ENCODE measurements around the gene SORCS2. TPM values are rescaled to one million over a fixed set of nuclear protein-coding genes. Genes with fewer than 3 reads are reported as not detected.

SORCS2 gene
- total RNA-seq, 1 donor from 2014 or later = 3.1 TPM

GRCh38 chr4:7369511-7369910, 177.2 kb downstream of the SORCS2 start:
- Histone ChIP-seq H3K27ac (ENCODE audit: low read depth, low read length) (no peak overlapping the region), H3K27me3 (ENCODE audit: control insufficient read depth in 3 of 3, insufficient read depth in 3 of 3, low read length in 3 of 3) (peaks cover 10 to 19% (median 13%) of the 10 kb centered on the region in 3 donors), H3K4me1 (ENCODE audit: control insufficient read depth in 3 of 3, insufficient read depth in 3 of 3, low read length in 3 of 3) (peaks cover 5 to 20% (median 14%) of the 10 kb centered on the region in 3 donors), H3K9ac (ENCODE audit: low read depth in 1 of 3, low read length in 3 of 3) (no peak overlapping the region), H3K36me3 (ENCODE audit: control insufficient read depth in 3 of 3, insufficient read depth in 3 of 3, low read length in 3 of 3) (no peaks in the 10 kb centered on the region), H3K4me3 (ENCODE audit: low read length in 3 of 3) (no peak overlapping the region), H3K9me3 (ENCODE audit: control insufficient read depth in 3 of 3, low read length in 3 of 3) (no peaks in the 10 kb centered on the region)

GRCh38 chr4:7370038-7370437, 177.7 kb downstream of the SORCS2 start:
- Histone ChIP-seq H3K36me3 (ENCODE audit: control insufficient read depth in 3 of 3, insufficient read depth in 3 of 3, low read length in 3 of 3) (no peaks in the 10 kb centered on the region), H3K27me3 (ENCODE audit: control insufficient read depth in 3 of 3, insufficient read depth in 3 of 3, low read length in 3 of 3) (peaks cover 10 to 19% (median 13%) of the 10 kb centered on the region in 3 donors), H3K4me3 (ENCODE audit: low read length in 3 of 3) (no peak overlapping the region), H3K9ac (ENCODE audit: low read depth in 1 of 3, low read length in 3 of 3) (no peak overlapping the region), H3K27ac (ENCODE audit: low read depth, low read length) (no peak overlapping the region), H3K9me3 (ENCODE audit: control insufficient read depth in 3 of 3, low read length in 3 of 3) (no peaks in the 10 kb centered on the region), H3K4me1 (ENCODE audit: control insufficient read depth in 3 of 3, insufficient read depth in 3 of 3, low read length in 3 of 3) (peaks cover 5 to 15% (median 12%) of the 10 kb centered on the region in 3 donors)

DNA sequence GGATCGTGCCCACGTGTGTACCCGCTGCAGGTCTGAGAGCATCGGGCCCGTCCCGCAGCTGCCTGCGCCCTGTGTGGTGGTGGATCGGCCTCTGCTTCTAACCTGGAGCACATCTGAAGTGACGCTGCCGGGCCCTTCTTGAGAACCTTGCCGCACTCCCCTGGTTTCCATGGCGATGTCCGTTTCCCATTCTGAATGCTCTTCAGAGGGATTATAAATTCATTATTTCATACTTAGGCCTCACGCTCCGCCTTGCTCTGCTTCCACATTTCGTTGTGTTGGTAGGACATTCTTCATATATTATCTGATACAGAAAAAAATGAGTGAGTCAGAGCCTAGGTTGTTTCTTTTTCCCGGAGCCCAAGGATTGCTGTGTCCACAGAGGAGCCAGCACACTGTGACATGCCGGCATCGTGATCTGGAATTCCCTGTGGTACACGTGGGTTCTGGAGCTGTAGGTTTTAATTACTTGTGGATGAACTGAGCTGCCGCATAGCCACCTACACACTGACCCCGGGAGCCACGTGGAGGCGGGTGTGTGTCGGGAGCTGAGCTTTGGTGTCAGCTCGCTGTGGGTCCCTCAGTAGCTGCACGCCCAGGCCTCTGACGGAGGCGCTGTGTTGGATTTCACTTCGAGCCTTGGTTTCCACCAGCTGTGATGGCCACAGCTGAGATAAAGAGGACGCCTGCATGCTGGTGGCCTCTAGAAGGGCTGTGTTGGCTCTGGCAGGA, 179.0 kb downstream of the SORCS2 start:
- Histone ChIP-seq H3K4me1 (ENCODE audit: control insufficient read depth in 3 of 3, insufficient read depth in 3 of 3, low read length in 3 of 3) (peaks cover 5 to 8% (median 5%) of the 10 kb centered on the region in 3 donors), H3K36me3 (ENCODE audit: control insufficient read depth in 3 of 3, insufficient read depth in 3 of 3, low read length in 3 of 3) (no peaks in the 10 kb centered on the region), H3K4me3 (ENCODE audit: low read length in 3 of 3) (no peak overlapping the region), H3K27me3 (ENCODE audit: control insufficient read depth in 3 of 3, insufficient read depth in 3 of 3, low read length in 3 of 3) (peaks cover 5 to 18% (median 10%) of the 10 kb centered on the region in 3 donors), H3K9ac (ENCODE audit: low read depth in 1 of 3, low read length in 3 of 3) (no peak overlapping the region), H3K9me3 (ENCODE audit: control insufficient read depth in 3 of 3, low read length in 3 of 3) (no peaks in the 10 kb centered on the region), H3K27ac (ENCODE audit: low read depth, low read length) (no peak overlapping the region)

DNA sequence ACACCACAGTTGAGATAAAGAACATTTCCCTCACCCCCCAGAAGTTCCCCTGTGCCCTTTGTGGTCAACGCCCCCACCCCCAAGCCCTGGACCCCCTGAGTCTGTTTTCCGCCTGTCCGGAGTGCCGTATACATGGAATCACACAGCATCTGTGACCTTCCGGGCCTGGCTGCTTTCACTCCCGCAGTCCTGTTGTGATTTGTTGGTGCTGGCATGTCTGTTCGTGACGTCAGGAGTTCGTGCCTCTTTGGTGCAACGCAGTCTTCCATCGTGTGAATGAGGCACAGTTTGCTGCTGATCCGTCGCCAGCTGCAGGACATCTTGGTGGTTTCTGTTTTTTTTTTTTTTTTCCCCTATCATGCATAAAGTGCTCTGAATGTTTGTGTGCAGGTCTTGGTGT, 180.3 kb downstream of the SORCS2 start:
- Histone ChIP-seq H3K4me3 (ENCODE audit: low read length in 3 of 3) (no peak overlapping the region), H3K36me3 (ENCODE audit: control insufficient read depth in 3 of 3, insufficient read depth in 3 of 3, low read length in 3 of 3) (no peaks in the 10 kb centered on the region), H3K4me1 (ENCODE audit: control insufficient read depth in 3 of 3, insufficient read depth in 3 of 3, low read length in 3 of 3) (peaks cover 5 to 7% (median 5%) of the 10 kb centered on the region in 3 donors), H3K27me3 (ENCODE audit: control insufficient read depth in 3 of 3, insufficient read depth in 3 of 3, low read length in 3 of 3) (peaks cover 10 to 18% (median 11%) of the 10 kb centered on the region in 3 donors), H3K27ac (ENCODE audit: low read depth, low read length) (no peak overlapping the region), H3K9me3 (ENCODE audit: control insufficient read depth in 3 of 3, low read length in 3 of 3) (no peaks in the 10 kb centered on the region), H3K9ac (ENCODE audit: low read depth in 1 of 3, low read length in 3 of 3) (no peak overlapping the region)

DNA sequence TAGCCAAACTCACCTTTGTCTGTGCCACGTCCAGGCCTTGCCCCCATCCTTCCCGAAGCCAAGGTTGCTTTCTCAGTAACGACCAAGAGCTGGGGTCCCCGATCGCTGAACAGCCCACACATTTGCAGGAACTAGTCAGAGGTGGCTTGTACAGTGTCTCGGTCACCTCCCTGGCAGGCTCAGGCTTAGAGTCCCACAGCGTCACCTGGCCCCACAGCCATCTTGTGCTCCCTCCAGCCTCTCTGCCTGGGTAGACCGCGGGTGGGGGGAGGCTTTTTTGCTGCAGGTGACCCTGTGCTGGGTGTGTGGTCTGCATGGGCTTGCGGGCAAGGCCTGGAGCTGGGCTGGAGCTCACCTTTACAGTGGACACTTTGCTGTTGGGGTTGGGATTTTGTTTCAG, 182.2 kb downstream of the SORCS2 start:
- H3K36me3 ChIP-seq (ENCODE audit: control insufficient read depth in 3 of 3, insufficient read depth in 3 of 3, low read length in 3 of 3) = no peaks in the 10 kb centered on the region
- H3K27ac ChIP-seq (ENCODE audit: low read depth, low read length) = no peak overlapping the region
- no peak overlapping the region for H3K4me3 ChIP-seq (ENCODE audit: low read length in 3 of 3)
- no peak overlapping the region for H3K9ac ChIP-seq (ENCODE audit: low read depth in 1 of 3, low read length in 3 of 3)
- H3K9me3 ChIP-seq (ENCODE audit: control insufficient read depth in 3 of 3, low read length in 3 of 3) = no peaks in the 10 kb centered on the region
- peaks cover 5 to 7% (median 5%) of the 10 kb centered on the region in 3 donors for H3K4me1 ChIP-seq (ENCODE audit: control insufficient read depth in 3 of 3, insufficient read depth in 3 of 3, low read length in 3 of 3)
- peaks cover 8 to 25% (median 17%) of the 10 kb centered on the region in 3 donors for H3K27me3 ChIP-seq (ENCODE audit: control insufficient read depth in 3 of 3, insufficient read depth in 3 of 3, low read length in 3 of 3)

GRCh38 chr4:7375427-7375826, 183.1 kb downstream of the SORCS2 start:
- Histone ChIP-seq H3K4me3 (ENCODE audit: low read length in 3 of 3) (no peak overlapping the region), H3K9ac (ENCODE audit: low read depth in 1 of 3, low read length in 3 of 3) (no peak overlapping the region), H3K27ac (ENCODE audit: low read depth, low read length) (no peak overlapping the region), H3K9me3 (ENCODE audit: control insufficient read depth in 3 of 3, low read length in 3 of 3) (no peaks in the 10 kb centered on the region), H3K36me3 (ENCODE audit: control insufficient read depth in 3 of 3, insufficient read depth in 3 of 3, low read length in 3 of 3) (no peaks in the 10 kb centered on the region), H3K27me3 (ENCODE audit: control insufficient read depth in 3 of 3, insufficient read depth in 3 of 3, low read length in 3 of 3) (peaks cover 8 to 30% (median 16%) of the 10 kb centered on the region in 3 donors), H3K4me1 (ENCODE audit: control insufficient read depth in 3 of 3, insufficient read depth in 3 of 3, low read length in 3 of 3) (peaks cover 5 to 7% (median 5%) of the 10 kb centered on the region in 3 donors)

DNA sequence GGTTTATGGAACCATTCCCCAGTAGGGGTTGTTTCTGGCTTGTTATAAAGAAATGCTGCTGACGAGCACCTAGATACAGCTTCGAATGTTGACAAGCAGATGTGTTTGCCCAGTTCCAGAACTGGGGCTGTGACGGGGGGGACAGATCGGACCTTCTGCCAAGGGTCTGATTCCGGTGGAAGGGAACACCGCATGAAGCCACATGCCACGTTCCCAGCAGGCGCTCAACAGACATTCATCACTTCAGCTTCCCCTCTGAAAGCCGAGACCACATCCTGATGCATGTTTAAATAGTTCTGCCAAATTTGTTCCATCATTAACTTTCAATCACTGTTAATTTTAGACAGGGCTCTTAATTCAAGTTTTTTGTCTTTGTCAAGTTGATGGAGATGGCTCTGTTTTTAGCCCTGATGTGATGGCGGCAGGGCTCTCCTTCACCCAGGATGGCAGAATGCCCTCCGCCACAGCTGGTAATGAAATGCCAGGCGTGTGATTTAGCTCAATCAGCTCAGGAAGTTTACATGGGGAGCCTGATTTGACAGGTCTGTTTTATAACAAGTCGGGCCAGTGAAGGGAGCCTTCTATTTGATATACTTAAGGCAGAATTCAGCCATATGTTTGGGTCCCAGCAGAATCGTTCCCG, 185.0 kb downstream of the SORCS2 start:
- Histone ChIP-seq H3K9me3 (ENCODE audit: control insufficient read depth in 3 of 3, low read length in 3 of 3) (no peaks in the 10 kb centered on the region), H3K4me3 (ENCODE audit: low read length in 3 of 3) (no peak overlapping the region), H3K27me3 (ENCODE audit: control insufficient read depth in 3 of 3, insufficient read depth in 3 of 3, low read length in 3 of 3) (peaks cover 8 to 34% (median 16%) of the 10 kb centered on the region in 3 donors), H3K36me3 (ENCODE audit: control insufficient read depth in 3 of 3, insufficient read depth in 3 of 3, low read length in 3 of 3) (no peaks in the 10 kb centered on the region), H3K27ac (ENCODE audit: low read depth, low read length) (no peak overlapping the region), H3K4me1 (ENCODE audit: control insufficient read depth in 3 of 3, insufficient read depth in 3 of 3, low read length in 3 of 3) (peaks cover 5 to 11% (median 5%) of the 10 kb centered on the region in 3 donors), H3K9ac (ENCODE audit: low read depth in 1 of 3, low read length in 3 of 3) (no peak overlapping the region)

GRCh38 chr4:7379186-7379585, 186.8 kb downstream of the SORCS2 start:
- no peak overlapping the region for H3K27ac ChIP-seq (ENCODE audit: low read depth, low read length)
- H3K36me3 ChIP-seq (ENCODE audit: control insufficient read depth in 3 of 3, insufficient read depth in 3 of 3, low read length in 3 of 3) = no peaks in the 10 kb centered on the region
- no peak overlapping the region for H3K4me3 ChIP-seq (ENCODE audit: low read length in 3 of 3)
- no peak overlapping the region for H3K9ac ChIP-seq (ENCODE audit: low read depth in 1 of 3, low read length in 3 of 3)
- H3K9me3 ChIP-seq (ENCODE audit: control insufficient read depth in 3 of 3, low read length in 3 of 3) = no peaks in the 10 kb centered on the region
- peaks cover 3 to 34% (median 15%) of the 10 kb centered on the region in 3 donors for H3K27me3 ChIP-seq (ENCODE audit: control insufficient read depth in 3 of 3, insufficient read depth in 3 of 3, low read length in 3 of 3)
- H3K4me1 ChIP-seq (ENCODE audit: control insufficient read depth in 3 of 3, insufficient read depth in 3 of 3, low read length in 3 of 3) = peaks cover 5 to 11% (median 5%) of the 10 kb centered on the region in 3 donors

DNA sequence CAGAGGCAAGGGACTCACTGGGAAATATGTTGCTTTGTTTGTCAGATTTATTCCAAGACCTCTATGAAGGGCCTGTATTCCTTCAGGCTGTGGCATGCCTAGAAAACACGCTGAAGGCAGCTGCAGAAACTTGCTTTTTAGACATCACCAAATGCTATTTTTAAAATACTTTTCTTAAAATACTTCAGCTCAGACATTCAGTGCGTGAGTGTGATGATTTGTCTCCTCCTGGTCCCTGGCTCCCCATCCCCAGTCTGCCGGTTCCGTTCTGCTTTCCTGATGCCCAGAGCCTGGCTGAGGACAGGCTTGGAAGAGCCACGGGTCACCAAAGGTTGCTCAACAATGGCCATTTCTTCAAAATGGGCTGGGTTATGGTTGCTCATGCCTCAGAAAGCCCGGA, 187.4 kb downstream of the SORCS2 start:
- no peak overlapping the region for H3K27ac ChIP-seq (ENCODE audit: low read depth, low read length)
- peaks cover 0 to 32% (median 13%) of the 10 kb centered on the region in 3 donors for H3K27me3 ChIP-seq (ENCODE audit: control insufficient read depth in 3 of 3, insufficient read depth in 3 of 3, low read length in 3 of 3)
- no peak overlapping the region for H3K9ac ChIP-seq (ENCODE audit: low read depth in 1 of 3, low read length in 3 of 3)
- peaks cover 5 to 11% (median 5%) of the 10 kb centered on the region in 3 donors for H3K4me1 ChIP-seq (ENCODE audit: control insufficient read depth in 3 of 3, insufficient read depth in 3 of 3, low read length in 3 of 3)
- H3K36me3 ChIP-seq (ENCODE audit: control insufficient read depth in 3 of 3, insufficient read depth in 3 of 3, low read length in 3 of 3) = no peaks in the 10 kb centered on the region
- no peaks in the 10 kb centered on the region for H3K9me3 ChIP-seq (ENCODE audit: control insufficient read depth in 3 of 3, low read length in 3 of 3)
- no peak overlapping the region for H3K4me3 ChIP-seq (ENCODE audit: low read length in 3 of 3)

Measured in skeletal muscle tissue (tissue), 4 donors.